HG03432 (cell line): Measurements from ENCODE around the gene RDH5.

ENCODE experiments used
- ATAC-seq: cut with Tn5 transposase; IDR thresholded peaks from one replicate; pipeline ENCODE4 v1.9.1; 2021; ENCODE audit warnings: mild to moderate bottlenecking, moderate library complexity; ENCODE audit not compliant: unreplicated experiment

RDH5 gene

GRCh38 chr12:55720071-55720564 is at the start of gene RDH5:
Gene RDH5, plus strand, starts transcription at chr12:55720393. Its CDS starts 792 bp downstream, at chr12:55721185.
- ATAC-seq, result no peak

GRCh38 chr12:55671746-55672145 is 48.4 kb upstream of the RDH5 start:
- ATAC-seq, result no peak

- peak; percentile 99 for ATAC-seq
Observed at GRCh38 chr12:55673638-55674037, 46.6 kb upstream of the RDH5 start.

GRCh38 chr12:55675666-55676065 is 44.5 kb upstream of the RDH5 start:
- no peak for ATAC-seq

GRCh38 chr12:55676707-55677106 is 43.5 kb upstream of the RDH5 start:
- no peak for ATAC-seq

GRCh38 chr12:55679691-55680090 is 40.5 kb upstream of the RDH5 start:
- ATAC-seq, result no peak

- no peak for ATAC-seq
Observed at GRCh38 chr12:55681142-55682077, 38.8 kb upstream of the RDH5 start.

GRCh38 chr12:55682087-55682796 is 38.0 kb upstream of the RDH5 start:
- ATAC-seq, result no peak

- ATAC-seq, result no peak
Observed at GRCh38 chr12:55683676-55684075, 36.5 kb upstream of the RDH5 start.

- ATAC-seq, result no peak
Observed at GRCh38 chr12:55684761-55685370, 35.3 kb upstream of the RDH5 start.

GRCh38 chr12:55685671-55686070 is 34.5 kb upstream of the RDH5 start:
- no peak for ATAC-seq

- no peak for ATAC-seq
Observed at GRCh38 chr12:55686366-55687010, 33.7 kb upstream of the RDH5 start.

GRCh38 chr12:55687746-55688145 is 32.4 kb upstream of the RDH5 start:
- ATAC-seq, result no peak

GRCh38 chr12:55688716-55689655 is 31.2 kb upstream of the RDH5 start:
- no peak for ATAC-seq

GRCh38 chr12:55692631-55693322 is 27.4 kb upstream of the RDH5 start:
- no peak for ATAC-seq

- ATAC-seq, result no peak
Observed at GRCh38 chr12:55693323-55694187, 26.6 kb upstream of the RDH5 start.

GRCh38 chr12:55694188-55694515 is 26.0 kb upstream of the RDH5 start:
- no peak for ATAC-seq

GRCh38 chr12:55694651-55695050 is 25.5 kb upstream of the RDH5 start:
- no peak for ATAC-seq
